HEK293T (cell line): ENCODE results near the gene ARMC9.

Source experiments
- CTCF ChIA-PET: fragments of 350-600 bp; formaldehyde crosslinking; extraction: SDS; loops from one replicate; lab custom pipeline; 2021; ENCODE audit warnings: antibody characterized with exemption, inconsistent platforms; lab: Yijun Ruan, JAX
- POLR2A ChIA-PET: fragments of 350-600 bp; formaldehyde crosslinking; extraction: SDS; loops from one replicate; lab custom pipeline; 2020; ENCODE audit warnings: antibody characterized with exemption, inconsistent platforms; lab: Yijun Ruan, JAX
- DNase-seq: peaks from one replicate; pipeline ENCODE4 v3.0.0; 2012; ENCODE audit warnings: mixed read lengths; ENCODE audit errors: extremely low spot score
- ARNT ChIP-seq: fragments of 450-650 bp; IDR thresholded peaks from 2 replicates; pipeline ENCODE4 v1.6.1; 2017; ENCODE audit warnings: mild to moderate bottlenecking
- BHLHE40 ChIP-seq: fragments of 450-650 bp; IDR thresholded peaks from 2 replicates; pipeline ENCODE4 v1.6.1; 2016; ENCODE audit warnings: mild to moderate bottlenecking, moderate library complexity, borderline replicate concordance
- CTBP1 ChIP-seq: fragments of 450-650 bp; IDR thresholded peaks from 2 replicates; pipeline ENCODE4 v1.6.1; 2016; ENCODE audit warnings: borderline replicate concordance
- ELF4 ChIP-seq: fragments of 450-650 bp; IDR thresholded peaks from 2 replicates; pipeline ENCODE4 v1.6.1; 2017; ENCODE audit warnings: antibody characterized with exemption
- FOXA1 ChIP-seq: fragments of 450-650 bp; IDR thresholded peaks from 2 replicates; pipeline ENCODE4 v1.6.1; 2016; ENCODE audit warnings: mild to moderate bottlenecking
- FOXK2 ChIP-seq: fragments of 450-650 bp; IDR thresholded peaks from 2 replicates; pipeline ENCODE4 v1.6.1; 2016; ENCODE audit warnings: mild to moderate bottlenecking
- FOXM1 ChIP-seq: fragments of 450-650 bp; IDR thresholded peaks from 2 replicates; pipeline ENCODE4 v1.6.1; 2017; ENCODE audit warnings: mild to moderate bottlenecking, borderline replicate concordance
- HDGF ChIP-seq: fragments of 450-650 bp; IDR thresholded peaks from 2 replicates; pipeline ENCODE4 v1.6.1; 2017; ENCODE audit warnings: antibody characterized with exemption, borderline replicate concordance
- L3MBTL2 ChIP-seq: fragments of 450-650 bp; conservative IDR thresholded peaks from 2 replicates; pipeline ENCODE4 v1.6.1; 2016; ENCODE audit warnings: mild to moderate bottlenecking
- LEF1 ChIP-seq: fragments of 450-650 bp; IDR thresholded peaks from 2 replicates; pipeline ENCODE4 v1.6.1; 2017; ENCODE audit warnings: mild to moderate bottlenecking, borderline replicate concordance
- NFRKB ChIP-seq: fragments of 450-650 bp; IDR thresholded peaks from 2 replicates; pipeline ENCODE4 v1.6.1; 2016; ENCODE audit warnings: mild to moderate bottlenecking, moderate library complexity
- SP1 ChIP-seq: fragments of 450-650 bp; IDR thresholded peaks from 2 replicates; pipeline ENCODE4 v1.6.1; 2017
- SUZ12 ChIP-seq: fragments of 450-650 bp; IDR thresholded peaks from 2 replicates; pipeline ENCODE4 v1.6.1; 2016; ENCODE audit warnings: mild to moderate bottlenecking
- TARDBP ChIP-seq: fragments of 450-650 bp; IDR thresholded peaks from 2 replicates; pipeline ENCODE4 v1.6.1; 2016
- ZNF384 ChIP-seq: fragments of 450-650 bp; IDR thresholded peaks from 2 replicates; pipeline ENCODE4 v1.6.1; 2016
- TF ChIP-seq, protein P1 (sequence below): fragments of 450-650 bp; IDR thresholded peaks from 2 replicates; pipeline ENCODE4 v1.6.1; 2016

ARMC9 gene

DNA sequence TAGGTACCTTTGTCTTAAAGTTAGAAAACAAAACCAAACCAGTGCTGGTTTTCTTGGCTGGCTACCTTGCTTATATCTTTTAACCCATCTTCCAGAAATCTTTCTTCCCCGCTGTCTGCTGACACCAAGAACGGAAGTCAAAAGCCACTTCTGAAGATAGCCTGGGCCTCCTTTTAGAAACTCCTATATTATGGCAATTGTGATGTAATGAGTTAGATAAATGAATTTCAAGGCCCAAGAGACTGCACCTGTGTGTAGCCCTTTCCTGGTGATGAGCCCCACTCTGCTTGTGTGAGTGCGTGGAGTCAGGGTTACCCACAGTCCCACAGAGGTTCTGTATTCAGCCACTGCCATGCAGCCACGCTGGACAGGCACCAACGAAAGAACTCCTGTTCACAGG is 60.7 kb downstream of the ARMC9 start:
- CTCF ChIA-PET = no interaction called here
- POLR2A ChIA-PET = no interaction called here
- no peak for TF ChIP-seq NFRKB
- DNase-seq = no peak

- TF ChIP-seq FOXA1 (no peak), BHLHE40 (no peak), SUZ12 (no peak), FOXM1 (no peak), ARNT (no peak), L3MBTL2 (no peak), ZNF384 (no peak), SP1 (no peak), TARDBP (no peak), HDGF (no peak), ELF4 (no peak), FOXK2 (no peak), CTBP1 (no peak), NFRKB (no peak), LEF1 (no peak)
- TF ChIP-seq, protein P1, sequence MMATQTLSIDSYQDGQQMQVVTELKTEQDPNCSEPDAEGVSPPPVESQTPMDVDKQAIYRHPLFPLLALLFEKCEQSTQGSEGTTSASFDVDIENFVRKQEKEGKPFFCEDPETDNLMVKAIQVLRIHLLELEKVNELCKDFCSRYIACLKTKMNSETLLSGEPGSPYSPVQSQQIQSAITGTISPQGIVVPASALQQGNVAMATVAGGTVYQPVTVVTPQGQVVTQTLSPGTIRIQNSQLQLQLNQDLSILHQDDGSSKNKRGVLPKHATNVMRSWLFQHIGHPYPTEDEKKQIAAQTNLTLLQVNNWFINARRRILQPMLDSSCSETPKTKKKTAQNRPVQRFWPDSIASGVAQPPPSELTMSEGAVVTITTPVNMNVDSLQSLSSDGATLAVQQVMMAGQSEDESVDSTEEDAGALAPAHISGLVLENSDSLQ = no peak
- CTCF ChIA-PET = interaction anchor here (0.7 kb wide), 2 partner anchors 10 to 127 kb away, joined by 3 read pairs; no protein-coding TSS in a partner anchor
- no peak for DNase-seq
- POLR2A ChIA-PET = no interaction called here
Measured at GRCh38 chr2:231260442-231261208, 62.2 kb downstream of the ARMC9 start.

GRCh38 chr2:231263118-231263831 is 64.8 kb downstream of the ARMC9 start:
- ChIA-PET POLR2A (interaction anchor here (0.6 kb wide), 1 partner anchor 201 kb away, joined by 3 read pairs; no protein-coding TSS in a partner anchor), CTCF (interaction anchor here (0.6 kb wide), 1 partner anchor 10 kb away, joined by 3 read pairs; no protein-coding TSS in a partner anchor)
- no peak for TF ChIP-seq FOXA1
- no peak for TF ChIP-seq NFRKB
- TF ChIP-seq, protein P1 = no peak
- no peak for TF ChIP-seq SP1
- TF ChIP-seq SUZ12 = no peak
- no peak for TF ChIP-seq FOXK2
- TF ChIP-seq BHLHE40 = no peak
- no peak for DNase-seq

DNA sequence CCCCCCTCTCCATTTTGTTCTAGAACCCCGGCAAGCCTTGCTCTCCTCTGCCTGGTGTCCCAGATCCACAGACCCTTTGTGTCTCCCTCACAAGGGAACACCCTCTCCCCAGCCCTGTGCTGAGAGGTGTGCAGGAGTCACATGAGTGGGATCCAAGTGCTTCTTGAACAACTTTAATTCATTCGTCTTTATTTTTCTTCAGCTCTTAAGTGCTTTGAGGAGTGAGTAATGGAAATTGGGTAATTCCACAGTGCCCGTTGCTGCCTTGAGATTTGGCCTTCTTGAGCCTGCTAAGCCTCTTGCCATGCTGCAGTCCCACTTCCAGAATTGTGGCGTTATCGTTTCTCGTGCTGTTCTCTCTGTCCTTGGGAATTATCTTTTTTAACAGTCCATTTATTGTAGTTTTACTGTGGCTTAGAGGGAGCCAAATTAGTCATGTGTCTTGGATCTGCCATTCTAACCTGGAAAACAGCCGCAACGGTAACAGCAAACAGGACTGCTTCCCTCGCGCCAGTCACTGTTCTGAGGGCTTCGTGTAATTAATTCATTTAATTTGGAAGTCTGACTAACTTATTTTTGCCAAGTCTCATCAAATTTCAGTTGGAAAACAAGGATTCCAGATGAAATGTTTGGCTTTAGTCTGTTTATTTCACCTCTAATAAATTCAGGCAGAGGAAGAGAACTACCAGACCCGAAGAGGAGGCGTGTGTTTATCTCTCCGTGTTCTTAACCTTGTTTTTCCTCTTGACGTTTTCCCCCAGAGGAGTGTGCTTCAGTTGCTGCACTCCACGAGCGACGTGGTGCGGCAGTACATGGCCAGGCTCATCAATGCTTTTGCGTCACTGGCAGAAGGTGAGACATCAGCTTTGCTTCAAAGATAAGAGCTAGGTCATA is 72.0 kb downstream of the ARMC9 start:
- no peak for DNase-seq
- ChIA-PET POLR2A (no interaction called here), CTCF (no interaction called here)
- TF ChIP-seq TARDBP (no peak), BHLHE40 (no peak), NFRKB (no peak), ZNF384 (no peak), ELF4 (no peak), FOXA1 (no peak), L3MBTL2 (no peak), SUZ12 (no peak), CTBP1 (no peak), FOXM1 (no peak), SP1 (no peak), ARNT (no peak), HDGF (no peak), FOXK2 (no peak), LEF1 (no peak)
- TF ChIP-seq, protein P1 = no peak

GRCh38 chr2:231272991-231273390 is 74.6 kb downstream of the ARMC9 start:
- CTCF ChIA-PET = no interaction called here
- POLR2A ChIA-PET = no interaction called here
- DNase-seq = no peak
- no peak for TF ChIP-seq BHLHE40

DNA sequence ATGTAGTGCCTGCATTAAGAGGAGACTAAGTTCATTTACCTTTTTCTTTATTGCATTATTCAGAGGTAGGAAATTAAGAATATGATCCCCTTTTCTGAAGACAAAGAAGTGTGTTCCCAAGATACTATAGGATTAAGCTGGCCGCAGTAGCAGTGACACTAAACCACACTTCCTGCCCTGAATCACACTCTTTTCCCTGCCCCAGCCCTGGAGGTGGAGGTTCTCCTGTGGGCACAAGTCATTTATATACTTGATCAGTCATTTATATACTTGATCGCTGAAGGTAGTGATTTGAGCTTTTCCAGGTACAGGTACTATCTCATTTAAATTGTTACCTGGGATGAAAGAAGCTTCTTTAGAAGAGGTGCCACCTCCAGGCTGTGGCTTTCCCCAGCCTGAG is 78.6 kb downstream of the ARMC9 start:
- no peak for DNase-seq
- POLR2A ChIA-PET = no interaction called here
- CTCF ChIA-PET = no interaction called here
- no peak for TF ChIP-seq SP1
- TF ChIP-seq HDGF = no peak
- no peak for TF ChIP-seq FOXM1
- no peak for TF ChIP-seq BHLHE40
- TF ChIP-seq ARNT = no peak
- TF ChIP-seq, protein P1 = no peak
- no peak for TF ChIP-seq TARDBP
